H1 (cell line): Measurements from ENCODE around the gene BRD9. TPM values are rescaled to one million over a fixed set of nuclear protein-coding genes. Genes with fewer than 3 reads are reported as not detected.

ENCODE experiments used
- CTCF ChIA-PET: fragments of 300-600 bp; sonication (Branson Sonifier 250); formaldehyde crosslinking; loops from one replicate; lab custom pipeline; 2021; ENCODE audit not compliant: partially characterized antibody; lab: Charles Lee
- POLR2A ChIA-PET: fragments of 300-600 bp; sonication (Branson Sonifier 250); formaldehyde crosslinking; loops from one replicate; lab custom pipeline; 2021; ENCODE audit warnings: inconsistent platforms; ENCODE audit not compliant: partially characterized antibody; lab: Charles Lee
- DNase-seq, 2 experiments: peaks; one replicate each; pipeline versions ENCODE4 v3.0.0 to v3.0.0-alpha.2; 2010 to 2022; ENCODE audit warnings: low spot score in 2 of 2, low read depth in 1 of 2, mixed read lengths in 1 of 2
- FAIRE-seq: peaks from 2 replicates; lab custom pipeline; 2011; peaks lifted over from hg19 to GRCh38; lab: Jason Lieb, UNC
- H2AFZ ChIP-seq: 2 replicates; pipeline ENCODE4 v1.8.1; 2012; ENCODE audit warnings: low read length, inconsistent platforms
- H2AK5ac ChIP-seq: 2 replicates; pipeline ENCODE4 v1.6.1; 2013; ENCODE audit warnings: low read depth, low read length
- H2BK120ac ChIP-seq: replicated peaks from 2 replicates; pipeline ENCODE3; 2013; ENCODE audit warnings: low read depth, low read length, inconsistent platforms
- H2BK12ac ChIP-seq: 2 replicates; pipeline ENCODE4 v1.6.1; 2013; ENCODE audit warnings: low read depth, low read length
- H2BK15ac ChIP-seq: 2 replicates; pipeline ENCODE4 v1.6.1; 2013; ENCODE audit warnings: low read length
- H2BK20ac ChIP-seq: 2 replicates; pipeline ENCODE4 v1.6.1; 2013; ENCODE audit warnings: low read length
- H2BK5ac ChIP-seq: 2 replicates; pipeline ENCODE4 v1.6.1; 2013; ENCODE audit warnings: low read depth, low read length
- H3K14ac ChIP-seq: 2 replicates; pipeline ENCODE4 v1.6.1; 2013; ENCODE audit warnings: inconsistent platforms; ENCODE audit not compliant: insufficient read length
- H3K18ac ChIP-seq: 2 replicates; pipeline ENCODE4 v1.6.1; 2013; ENCODE audit warnings: low read length; ENCODE audit errors: extremely low read depth
- H3K23ac ChIP-seq: 2 replicates; pipeline ENCODE4 v1.6.1; 2013; ENCODE audit warnings: inconsistent platforms; ENCODE audit not compliant: insufficient read length
- H3K23me2 ChIP-seq: 2 replicates; pipeline ENCODE4 v1.6.1; 2013; ENCODE audit warnings: low read depth, low read length
- H3K27ac ChIP-seq: 2 replicates; pipeline ENCODE4 v1.6.1; 2011; ENCODE audit warnings: low read depth, low read length, inconsistent platforms
- H3K27me3 ChIP-seq, 4 experiments: replicated peaks in 1 of 4; 1 replicate in 1 of 4; 2 replicates in 3 of 4; pipeline versions ENCODE4 v1.6.1 to v1.8.1; 2011 to 2013; ENCODE audit warnings: low read length in 3 of 4, mild to moderate bottlenecking in 3 of 4, inconsistent platforms in 2 of 4, mixed read lengths in 2 of 4, moderate library complexity in 1 of 4; ENCODE audit not compliant: control insufficient read depth in 3 of 4, insufficient read depth in 3 of 4; ENCODE audit errors: extremely low read depth in 1 of 4
- H3K36me3 ChIP-seq, 4 experiments: 2 replicates each; pipeline versions ENCODE4 v1.6.1 to v1.8.1; 2011 to 2013; ENCODE audit warnings: mild to moderate bottlenecking in 4 of 4, low read length in 3 of 4, moderate library complexity in 2 of 4, control low read depth in 1 of 4, inconsistent platforms in 1 of 4; ENCODE audit not compliant: insufficient read depth in 4 of 4, control insufficient read depth in 2 of 4
- H3K4ac ChIP-seq: replicated peaks from 2 replicates; pipeline ENCODE3; 2013; ENCODE audit warnings: low read length, low read depth, mixed read lengths, inconsistent platforms; ENCODE audit not compliant: insufficient read length
- H3K4me1 ChIP-seq, 4 experiments: replicated peaks in 1 of 4; 1 replicate in 1 of 4; 2 replicates in 3 of 4; pipeline versions ENCODE4 v1.6.1 to v1.8.1; 2011 to 2013; ENCODE audit warnings: low read length in 3 of 4, inconsistent platforms in 2 of 4, mixed read lengths in 1 of 4; ENCODE audit not compliant: insufficient read depth in 4 of 4, control insufficient read depth in 3 of 4
- H3K4me2 ChIP-seq, 2 experiments: 2 replicates each; pipeline versions ENCODE4 v1.6.1 to v1.8.1; 2011 to 2013; ENCODE audit warnings: low read depth in 2 of 2, low read length in 2 of 2, control low read depth in 1 of 2, inconsistent platforms in 1 of 2, mild to moderate bottlenecking in 1 of 2; ENCODE audit not compliant: insufficient read depth in 1 of 2
- H3K4me3 ChIP-seq, 4 experiments: fragments of 200-600, 300-600 bp in 1 of 4; sonication (generic), shearing (Covaris generic), sonication (Bioruptor Twin) in 1 of 4; 2 replicates each; pipeline versions ENCODE4 v1.5.1 to v1.8.1; 2011 to 2016; ENCODE audit warnings: low read length in 4 of 4, low read depth in 3 of 4, control low read depth in 2 of 4, inconsistent platforms in 2 of 4, mild to moderate bottlenecking in 2 of 4, mixed read lengths in 1 of 4, moderate library complexity in 1 of 4; ENCODE audit not compliant: insufficient read depth in 2 of 4; ENCODE audit errors: extremely low read depth in 1 of 4
- H3K56ac ChIP-seq: replicated peaks from 2 replicates; pipeline ENCODE3; 2013; ENCODE audit warnings: low read depth, mild to moderate bottlenecking, mixed read lengths, low read length, inconsistent platforms; ENCODE audit not compliant: insufficient read length
- H3K79me1 ChIP-seq: 2 replicates; pipeline ENCODE4 v1.6.1; 2013; ENCODE audit warnings: low read depth, low read length, control low read depth
- H3K79me2 ChIP-seq, 2 experiments: 2 replicates each; pipeline versions ENCODE4 v1.6.1 to v1.8.1; 2012 to 2013; ENCODE audit warnings: low read length in 2 of 2, mild to moderate bottlenecking in 2 of 2, inconsistent platforms in 1 of 2; ENCODE audit not compliant: insufficient read depth in 2 of 2, control insufficient read depth in 1 of 2
- H3K9ac ChIP-seq, 4 experiments: replicated peaks in 1 of 4; 1 replicate in 1 of 4; 2 replicates in 3 of 4; pipeline versions ENCODE4 v1.6.1 to v1.8.1; 2011 to 2013; ENCODE audit warnings: low read depth in 3 of 4, low read length in 3 of 4, control low read depth in 2 of 4, mild to moderate bottlenecking in 2 of 4, moderate library complexity in 2 of 4, inconsistent platforms in 1 of 4; ENCODE audit errors: extremely low read depth in 1 of 4
- H3K9me3 ChIP-seq, 2 experiments: 2 replicates each; pipeline versions ENCODE4 v1.6.1 to v1.8.1; 2012 to 2013; ENCODE audit warnings: mild to moderate bottlenecking in 2 of 2, moderate library complexity in 2 of 2, control low read depth in 1 of 2, inconsistent platforms in 1 of 2, low read depth in 1 of 2, low read length in 1 of 2, mixed read lengths in 1 of 2; ENCODE audit not compliant: insufficient read depth in 2 of 2
- H4K20me1 ChIP-seq, 2 experiments: replicated peaks in 1 of 2; 2 replicates each; pipeline versions ENCODE3 to v1.8.1; 2011 to 2013; ENCODE audit warnings: inconsistent platforms in 2 of 2, low read length in 2 of 2, mild to moderate bottlenecking in 1 of 2; ENCODE audit not compliant: insufficient read depth in 2 of 2, control insufficient read depth in 1 of 2
- H4K5ac ChIP-seq: 2 replicates; pipeline ENCODE4 v1.6.1; 2013; ENCODE audit warnings: low read length, low read depth, mixed read lengths, inconsistent platforms; ENCODE audit not compliant: insufficient read length
- H4K8ac ChIP-seq: 2 replicates; pipeline ENCODE4 v1.8.0; 2013; ENCODE audit warnings: mild to moderate bottlenecking, moderate library complexity, low read length, inconsistent platforms; ENCODE audit not compliant: insufficient read depth; ENCODE audit errors: extremely low read depth
- H4K91ac ChIP-seq: replicated peaks from 2 replicates; pipeline ENCODE3; 2013; ENCODE audit warnings: low read length, mixed read lengths, inconsistent platforms; ENCODE audit not compliant: insufficient read length
- ASH2L ChIP-seq: fragments of 200-600, 300-600 bp; sonication (generic); IDR thresholded peaks from one replicate; pipeline ENCODE4 v1.7.1; 2017; ENCODE audit warnings: low read length
- CBX5 ChIP-seq: fragments of 300-800, 300-1000 bp; sonication (generic); IDR thresholded peaks from 2 replicates; pipeline ENCODE4 v1.7.1; 2016; ENCODE audit warnings: antibody characterized with exemption, low read length, low read depth
- CHD1 ChIP-seq: IDR thresholded peaks from 2 replicates; pipeline ENCODE4 v1.6.1; 2012; ENCODE audit warnings: low read depth, low read length, improper control_type of control experiment
- HDAC2 ChIP-seq, 2 experiments: fragments of 300-600 bp in 1 of 2; sonication (generic) in 1 of 2; IDR thresholded peaks; 2 replicates each; pipeline ENCODE4 v1.6.1; 2011 to 2012; ENCODE audit warnings: low read depth in 2 of 2, low read length in 2 of 2, mild to moderate bottlenecking in 2 of 2, moderate library complexity in 2 of 2, borderline replicate concordance in 1 of 2, inconsistent platforms in 1 of 2
- KDM1A ChIP-seq: fragments of 200-600, 300-600 bp; sonication (generic); IDR thresholded peaks from 2 replicates; pipeline ENCODE4 v1.7.1; 2016; ENCODE audit warnings: mild to moderate bottlenecking, low read length, borderline replicate concordance
- SUZ12 ChIP-seq: fragments of 200-600 bp; sonication (generic); IDR thresholded peaks from 2 replicates; pipeline ENCODE4 v1.6.1; 2012; ENCODE audit warnings: mild to moderate bottlenecking, inconsistent platforms, low read length, moderate library complexity, mixed read lengths
- WGBS, 2 experiments: shearing (Covaris generic) in 1 of 2; methylation state at CpG; one replicate each; pipeline versions ENCODE4 v1.1.6 to v1.1.7; 2013 to 2015; ENCODE audit warnings: low lambda C conversion rate in 2 of 2, mixed read lengths in 2 of 2, inconsistent platforms in 1 of 2, low coverage in 1 of 2, missing lambda C conversion rate in 1 of 2; ENCODE audit not compliant: insufficient replicate concordance in 2 of 2, insufficient coverage in 1 of 2, insufficient read length in 1 of 2; ENCODE audit errors: extremely low coverage in 1 of 2, missing lambda C conversion rate in 1 of 2; 5-methylcytosine and 5-hydroxymethylcytosine counted together
- polyA plus RNA-seq, 7 experiments: library from polyadenylated mRNA; depleted of rRNA in 3 of 7; stranded (reverse) in 5 of 7; unstranded in 2 of 7; fragments of >200 nt in 5 of 7; fragments of 200-250 nt in 2 of 7; gene quantifications; 1 replicate in 5 of 7; 2 replicates in 1 of 7; 4 replicates in 1 of 7; pipeline versions ENCODE4 v1.2.1 to v1.2.3, GENCODE V29; 2011 to 2013; ENCODE audit warnings: missing spikeins in 2 of 7, mixed read lengths in 2 of 7
- total RNA-seq: library from RNA; stranded (reverse); fragmentation: NEBNext Ultra II Directional; extraction: Animal tissue kit (Norgen Biotek cat#: 25700); gene quantifications from 2 replicates; pipeline ENCODE4 v1.2.1, GENCODE V29; 2021
- TF ChIP-seq, protein P1 (sequence below): IDR thresholded peaks from 2 replicates; pipeline ENCODE4 v1.6.1; 2011; ENCODE audit warnings: low read depth, mild to moderate bottlenecking, low read length; ENCODE audit not compliant: insufficient read depth

The BRD9 gene
- total and polyA plus RNA-seq, 2 of the 8 experiments (the other 6 are each of a cell fraction or from before 2014, with no cell fraction given), result 9.3 to 49.4 TPM

DNA sequence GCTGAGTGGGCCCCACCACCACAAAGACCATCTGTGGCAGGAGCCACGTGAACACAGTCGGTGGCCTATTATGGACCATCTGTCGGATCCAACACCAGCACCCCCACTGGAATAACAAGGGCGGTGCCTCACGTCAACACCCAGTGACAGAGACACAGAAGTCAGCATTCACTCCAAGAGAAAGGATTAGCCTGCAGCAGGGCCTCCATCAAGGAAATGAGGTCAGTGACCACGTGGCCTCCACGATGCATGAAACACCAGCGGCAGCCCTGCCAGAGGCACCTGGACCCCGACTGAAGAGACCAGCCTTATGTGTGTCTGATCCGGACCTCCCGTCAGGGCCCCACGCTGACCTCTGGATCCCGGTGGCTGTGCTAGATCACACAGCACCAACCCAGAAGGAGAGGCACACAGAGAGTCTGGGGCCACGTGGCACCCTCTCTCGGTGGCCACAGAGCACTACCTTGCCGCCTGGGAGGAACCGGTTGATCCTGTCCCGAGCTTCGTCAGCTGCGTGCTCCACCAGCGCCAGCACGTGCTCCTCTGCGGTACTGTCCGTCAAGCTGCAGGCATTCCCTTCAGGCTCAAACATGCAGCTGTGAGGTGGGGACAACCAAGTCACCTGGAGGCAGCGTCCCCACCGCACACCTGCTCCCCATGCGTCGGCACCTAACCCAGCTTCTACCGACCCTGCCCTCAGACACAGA is 9.0 kb downstream of the BRD9 start:
- no peak overlapping the region for H3K56ac ChIP-seq
- H3K4me1 ChIP-seq, result no peaks in the 10 kb centered on the region
- no peak overlapping the region for H4K91ac ChIP-seq
- H3K27me3 ChIP-seq, result no peaks in the 10 kb centered on the region; a peak in 1 of 7 replicates
- no peak overlapping the region for H3K4me3 ChIP-seq
- H4K8ac ChIP-seq, result no peak overlapping the region
- H3K27ac ChIP-seq, result no peak overlapping the region
- H4K5ac ChIP-seq, result no peak overlapping the region
- H2AFZ ChIP-seq, result no peak overlapping the region
- peaks cover 24 to 40% of the 10 kb centered on the region in 2 experiments for H4K20me1 ChIP-seq
- CTCF ChIA-PET, result interaction anchor here (1.2 kb wide), 1 partner anchor 19 kb away, joined by 4 read pairs; no protein-coding TSS in a partner anchor
- no peak overlapping the region for H2BK15ac ChIP-seq
- H3K9me3 ChIP-seq, result no peaks in the 10 kb centered on the region; a peak in 1 of 4 replicates
- H3K36me3 ChIP-seq, result peaks cover 43 to 80% (median 76%) of the 10 kb centered on the region in 4 experiments
- POLR2A ChIA-PET, result interaction anchor here (1.1 to 1.5 kb wide), 3 partner anchors 9 to 37 kb away, joined by 3 to 4 read pairs (median 4); partner anchors contain the start of genes BRD9 and TRIP13
- FAIRE-seq, result no peak
- H3K79me1 ChIP-seq, result peaks cover 24% of the 10 kb centered on the region
- H3K14ac ChIP-seq, result no peak overlapping the region
- H2BK20ac ChIP-seq, result no peak overlapping the region
- H3K23ac ChIP-seq, result no peak overlapping the region
- no peak overlapping the region for H2BK5ac ChIP-seq
- DNase-seq, result no peak
- no peak overlapping the region for H2BK12ac ChIP-seq
- H3K4ac ChIP-seq, result peak overlapping the region; percentile 10
- WGBS, 2 experiments, result 93% methylated on average over 29 of the region's 29 CpGs; no CpG with 5 or more reads in 1 of the 2 experiments
- H3K4me2 ChIP-seq, result no peak overlapping the region
- peaks cover 5% of the 10 kb centered on the region; the same call in 1 of the 2 replicates for H3K23me2 ChIP-seq
- no peak overlapping the region for H3K18ac ChIP-seq
- no peak overlapping the region for H2AK5ac ChIP-seq
- H3K79me2 ChIP-seq, result peaks cover 0 to 50% of the 10 kb centered on the region in 2 experiments; a peak in 3 of 4 replicates
- no peak overlapping the region for H3K9ac ChIP-seq
- no peak overlapping the region for H2BK120ac ChIP-seq
- TF ChIP-seq, protein P1, sequence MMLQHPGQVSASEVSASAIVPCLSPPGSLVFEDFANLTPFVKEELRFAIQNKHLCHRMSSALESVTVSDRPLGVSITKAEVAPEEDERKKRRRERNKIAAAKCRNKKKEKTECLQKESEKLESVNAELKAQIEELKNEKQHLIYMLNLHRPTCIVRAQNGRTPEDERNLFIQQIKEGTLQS, result no peak
- TF ChIP-seq CHD1, result no peak
- TF ChIP-seq SUZ12, result no peak
- TF ChIP-seq HDAC2 (IDR thresholded peaks at IDR 0.05; ENCODE audit: borderline replicate concordance in 1 of 2, low read depth in 2 of 2, low read length in 2 of 2), result no peak
- TF ChIP-seq ASH2L, result no peak
- no peak for TF ChIP-seq CBX5
- no peak for TF ChIP-seq KDM1A
